Measurements from ENCODE around the gene SMYD3. TPM values are rescaled to one million over a fixed set of nuclear protein-coding genes. Genes with fewer than 3 reads are reported as not detected.

The SMYD3 gene
- total RNA-seq, 2 experiments from 2014 or later: 17.1 TPM

DNA sequence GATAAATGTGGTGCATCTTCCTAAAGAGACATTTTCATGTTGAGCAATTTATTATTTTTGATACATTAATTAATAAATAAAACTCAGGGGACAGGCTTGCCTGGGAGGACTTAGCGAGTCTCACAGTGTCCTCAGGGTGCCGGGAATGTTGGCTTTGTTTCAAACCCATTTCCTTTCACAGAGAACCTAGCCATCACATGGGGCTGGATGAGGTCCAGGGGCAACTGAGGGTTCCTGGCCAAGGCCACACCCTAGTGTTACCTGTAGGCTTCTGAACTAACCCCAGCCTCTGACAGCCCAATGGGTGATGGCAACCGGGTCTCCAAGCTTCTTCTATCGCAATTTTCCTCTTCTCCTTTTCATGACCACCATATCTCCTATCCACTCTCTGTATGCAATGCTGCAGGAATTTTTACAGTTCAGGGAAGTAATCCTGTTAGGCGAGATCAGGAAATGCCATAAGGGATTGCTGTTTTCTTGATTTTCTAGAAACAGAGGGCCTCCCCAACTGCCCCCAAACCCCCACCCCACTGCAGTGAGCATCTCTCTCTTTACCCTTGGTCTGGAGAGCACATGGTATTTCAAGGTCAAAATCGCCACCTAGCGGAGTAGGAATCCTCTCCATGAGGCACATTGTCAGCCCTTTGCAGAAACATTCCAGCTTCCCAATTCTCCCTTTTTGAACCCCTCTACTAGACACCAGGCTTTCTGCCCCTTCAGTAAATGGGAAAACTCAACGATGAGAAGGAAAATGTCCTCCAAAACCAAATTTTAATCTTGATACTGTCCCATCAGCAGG lies 22.1 kb upstream of the SMYD3 start:
- H3K4me3 Mint-ChIP-seq: no peak overlapping the region
- peaks cover 7% of the 10 kb centered on the region for H3K36me3 Mint-ChIP-seq (ENCODE audit: low read depth)
- ChIA-PET CTCF (interaction anchor here (0.6 kb wide), 1 partner anchor 1380 kb away, joined by 3 read pairs; no protein-coding TSS in a partner anchor), POLR2A (no interaction called here)
- no peak overlapping the region for H3K27ac Mint-ChIP-seq
- peaks cover 9% of the 10 kb centered on the region for H3K4me1 Mint-ChIP-seq
- H3K9me3 Mint-ChIP-seq: peaks cover 21% of the 10 kb centered on the region
- no peaks in the 10 kb centered on the region for H3K27me3 Mint-ChIP-seq
- DNase-seq: no peak

DNA sequence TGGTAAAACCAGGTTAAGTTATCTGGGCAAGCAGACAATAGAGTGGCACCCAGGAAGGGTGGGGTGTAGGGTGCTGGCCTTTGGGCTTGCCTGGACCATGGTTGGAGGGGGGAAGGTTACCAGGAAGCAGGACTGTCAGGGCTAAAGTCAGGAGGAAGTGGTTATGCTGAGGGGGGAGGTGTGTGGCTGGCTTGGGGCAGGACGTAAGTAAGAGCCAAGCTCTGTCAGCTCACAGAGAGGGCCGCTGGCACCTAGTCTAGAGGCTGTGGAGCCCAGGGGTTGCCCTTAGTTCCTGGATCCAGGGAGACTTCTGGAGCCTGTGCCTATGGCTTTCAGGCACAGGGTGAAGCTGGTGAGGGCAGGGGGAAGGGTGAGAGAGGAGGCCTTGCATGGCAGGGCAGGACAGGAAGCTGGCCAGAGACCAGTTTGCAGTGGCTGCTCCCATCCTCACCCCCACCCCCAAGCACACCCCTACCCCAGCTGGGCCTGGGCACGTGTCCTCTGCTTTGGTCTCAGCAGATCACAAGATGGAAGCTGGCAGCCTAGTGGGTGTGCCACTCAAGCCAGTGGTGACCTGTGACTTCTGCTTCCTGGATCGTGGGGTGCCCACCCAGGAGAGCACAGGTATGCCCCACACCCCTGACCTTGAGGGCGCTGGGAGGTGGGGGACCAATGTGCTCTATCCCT lies 20.5 kb upstream of the SMYD3 start:
- POLR2A ChIA-PET: no interaction called here
- DNase-seq: no peak
- Mint-ChIP-seq H3K4me1 (peaks cover 9% of the 10 kb centered on the region), H3K36me3 (ENCODE audit: low read depth) (peaks cover 7% of the 10 kb centered on the region), H3K9me3 (peaks cover 21% of the 10 kb centered on the region), H3K27ac (peak overlapping the region; percentile 43), H3K4me3 (no peak overlapping the region), H3K27me3 (no peaks in the 10 kb centered on the region)
- CTCF ChIA-PET: no interaction called here

GRCh38 chr1:246526915-246527314 lies 19.8 kb upstream of the SMYD3 start:
- ChIA-PET POLR2A (no interaction called here), CTCF (no interaction called here)
- no peak overlapping the region for H3K4me3 Mint-ChIP-seq
- H3K9me3 Mint-ChIP-seq: peaks cover 19% of the 10 kb centered on the region
- H3K27me3 Mint-ChIP-seq: no peaks in the 10 kb centered on the region
- DNase-seq: no peak
- H3K4me1 Mint-ChIP-seq: peaks cover 9% of the 10 kb centered on the region
- no peak overlapping the region for H3K27ac Mint-ChIP-seq
- H3K36me3 Mint-ChIP-seq (ENCODE audit: low read depth): peaks cover 7% of the 10 kb centered on the region

- Mint-ChIP-seq H3K36me3 (ENCODE audit: low read depth) (peaks cover 7% of the 10 kb centered on the region), H3K4me3 (no peak overlapping the region), H3K9me3 (peaks cover 18% of the 10 kb centered on the region), H3K4me1 (peaks cover 9% of the 10 kb centered on the region), H3K27me3 (no peaks in the 10 kb centered on the region), H3K27ac (no peak overlapping the region)
- ChIA-PET POLR2A (no interaction called here), CTCF (no interaction called here)
- no peak for DNase-seq
Observed at GRCh38 chr1:246526380-246526779, 19.3 kb upstream of the SMYD3 start.

DNA sequence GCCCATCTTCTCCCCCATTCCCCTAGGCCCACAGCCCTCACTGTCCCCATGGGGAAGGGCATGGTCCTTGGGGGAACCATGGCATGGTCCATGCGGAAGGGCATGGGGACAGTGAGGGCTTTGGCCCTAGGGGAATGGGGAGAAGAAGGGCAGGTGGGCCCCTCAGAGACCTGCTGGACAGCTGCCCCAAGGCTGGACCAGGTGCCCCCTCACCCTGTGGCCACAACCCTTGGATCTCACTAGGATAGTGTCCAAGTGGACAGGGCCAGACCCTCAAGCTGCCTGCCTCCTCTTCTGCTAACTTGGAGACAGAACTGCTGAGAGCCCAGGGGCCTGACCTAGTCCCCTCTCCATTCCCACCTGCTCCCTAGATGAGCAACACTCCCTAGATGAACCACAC lies 12.4 kb upstream of the SMYD3 start:
- peaks cover under 1% of the 10 kb centered on the region for H3K4me1 Mint-ChIP-seq
- H3K9me3 Mint-ChIP-seq: peaks cover 25% of the 10 kb centered on the region
- ChIA-PET POLR2A (no interaction called here), CTCF (interaction anchor here (1.1 to 1.6 kb wide), 2 partner anchors 11 to 12 kb away, joined by 3 read pairs; no protein-coding TSS in a partner anchor)
- H3K27me3 Mint-ChIP-seq: no peaks in the 10 kb centered on the region
- no peaks in the 10 kb centered on the region for H3K36me3 Mint-ChIP-seq (ENCODE audit: low read depth)
- DNase-seq: no peak
- H3K4me3 Mint-ChIP-seq: no peak overlapping the region
- H3K27ac Mint-ChIP-seq: no peak overlapping the region

DNA sequence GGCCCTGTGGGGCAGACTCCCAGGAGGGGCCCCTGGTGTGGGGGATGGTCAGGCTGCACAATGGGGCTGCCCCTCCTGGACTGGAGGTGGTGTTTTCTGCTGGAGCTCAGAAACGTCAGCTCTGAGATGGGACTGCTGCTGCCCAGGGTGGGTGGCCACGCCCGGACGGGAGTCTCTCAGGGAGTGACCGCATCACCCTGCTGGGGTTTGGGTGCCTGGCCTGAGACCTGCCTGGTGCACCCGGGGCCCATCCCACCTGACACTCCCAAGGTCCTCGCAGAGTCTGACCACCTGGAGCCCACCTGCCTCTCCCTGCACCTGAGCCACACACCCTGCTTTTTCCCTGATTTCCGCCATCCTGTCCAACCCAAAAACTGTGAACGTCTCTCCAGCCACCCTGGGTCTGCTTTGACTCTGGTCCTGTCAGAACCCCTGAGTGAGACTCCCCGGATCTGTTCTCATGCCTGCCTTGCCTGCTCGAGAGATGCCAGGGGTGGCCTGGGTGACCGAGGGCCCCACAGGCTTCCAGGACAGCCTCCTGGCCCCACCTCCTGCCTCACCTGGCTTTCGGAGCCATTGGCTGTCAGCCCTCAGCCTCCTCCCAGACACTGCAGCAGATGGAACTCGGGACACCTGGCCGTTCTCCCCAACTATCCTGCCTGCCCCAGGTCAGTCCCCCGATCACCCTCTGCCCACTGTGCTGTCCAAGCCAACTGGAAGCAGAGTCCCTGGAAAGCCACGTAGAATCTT lies 11.6 kb upstream of the SMYD3 start:
- POLR2A ChIA-PET: no interaction called here
- Mint-ChIP-seq H3K9me3 (peaks cover 30% of the 10 kb centered on the region), H3K4me3 (no peak overlapping the region), H3K36me3 (ENCODE audit: low read depth) (no peaks in the 10 kb centered on the region), H3K27me3 (no peaks in the 10 kb centered on the region), H3K4me1 (peaks cover 5% of the 10 kb centered on the region), H3K27ac (no peak overlapping the region)
- no peak for DNase-seq
- CTCF ChIA-PET: interaction anchor here (1.1 to 1.6 kb wide), 3 partner anchors 10 to 18 kb away, joined by 3 read pairs; no protein-coding TSS in a partner anchor

GRCh38 chr1:246517391-246517790 lies 10.3 kb upstream of the SMYD3 start:
- Mint-ChIP-seq H3K27ac (no peak overlapping the region), H3K27me3 (no peaks in the 10 kb centered on the region), H3K36me3 (ENCODE audit: low read depth) (no peaks in the 10 kb centered on the region), H3K9me3 (peaks cover 30% of the 10 kb centered on the region), H3K4me1 (peaks cover 5% of the 10 kb centered on the region), H3K4me3 (no peak overlapping the region)
- ChIA-PET CTCF (interaction anchor here (1.1 kb wide), 1 partner anchor 19 kb away, joined by 3 read pairs; no protein-coding TSS in a partner anchor), POLR2A (no interaction called here)
- no peak for DNase-seq

DNA sequence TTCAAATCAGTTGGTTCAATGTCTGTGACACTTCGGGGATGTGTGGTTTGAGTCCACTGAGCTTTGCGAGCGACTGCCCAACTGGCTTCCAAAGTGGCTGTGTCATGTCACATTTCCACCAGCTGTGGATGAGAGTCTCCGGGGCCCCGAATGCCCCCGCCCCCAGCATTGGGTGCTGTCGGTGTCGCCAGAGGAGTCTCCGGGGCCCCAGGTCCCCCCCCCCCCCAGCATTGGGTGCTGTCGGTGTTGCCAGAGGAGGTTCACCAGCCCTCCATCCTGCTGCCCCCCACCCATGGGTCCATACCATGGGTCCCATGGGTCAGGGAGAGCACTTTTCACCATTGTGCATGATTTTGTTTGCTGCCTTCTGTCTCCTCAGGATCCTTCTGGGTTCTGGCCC lies 9.0 kb upstream of the SMYD3 start:
- no peak overlapping the region for H3K27ac Mint-ChIP-seq
- H3K4me1 Mint-ChIP-seq: peaks cover 5% of the 10 kb centered on the region
- ChIA-PET POLR2A (interaction anchor here (0.6 kb wide), 1 partner anchor 37 kb away, joined by 3 read pairs; no protein-coding TSS in a partner anchor), CTCF (interaction anchor here (0.9 kb wide), 1 partner anchor 10 kb away, joined by 3 read pairs; no protein-coding TSS in a partner anchor)
- H3K27me3 Mint-ChIP-seq: no peaks in the 10 kb centered on the region
- H3K36me3 Mint-ChIP-seq (ENCODE audit: low read depth): no peaks in the 10 kb centered on the region
- H3K9me3 Mint-ChIP-seq: peaks cover 26% of the 10 kb centered on the region
- no peak overlapping the region for H3K4me3 Mint-ChIP-seq
- DNase-seq: no peak

GRCh38 chr1:246515390-246516005 lies 8.4 kb upstream of the SMYD3 start:
- ChIA-PET POLR2A (interaction anchor here (0.6 kb wide), 1 partner anchor 38 kb away, joined by 3 read pairs; no protein-coding TSS in a partner anchor), CTCF (interaction anchor here (0.6 to 0.9 kb wide), 2 partner anchors 9 to 57 kb away, joined by 3 read pairs; no protein-coding TSS in a partner anchor)
- H3K9me3 Mint-ChIP-seq: peaks cover 26% of the 10 kb centered on the region
- H3K27ac Mint-ChIP-seq: no peak overlapping the region
- H3K27me3 Mint-ChIP-seq: no peaks in the 10 kb centered on the region
- H3K36me3 Mint-ChIP-seq (ENCODE audit: low read depth): no peaks in the 10 kb centered on the region
- no peak overlapping the region for H3K4me3 Mint-ChIP-seq
- no peak for DNase-seq
- peaks cover 5% of the 10 kb centered on the region for H3K4me1 Mint-ChIP-seq

DNA sequence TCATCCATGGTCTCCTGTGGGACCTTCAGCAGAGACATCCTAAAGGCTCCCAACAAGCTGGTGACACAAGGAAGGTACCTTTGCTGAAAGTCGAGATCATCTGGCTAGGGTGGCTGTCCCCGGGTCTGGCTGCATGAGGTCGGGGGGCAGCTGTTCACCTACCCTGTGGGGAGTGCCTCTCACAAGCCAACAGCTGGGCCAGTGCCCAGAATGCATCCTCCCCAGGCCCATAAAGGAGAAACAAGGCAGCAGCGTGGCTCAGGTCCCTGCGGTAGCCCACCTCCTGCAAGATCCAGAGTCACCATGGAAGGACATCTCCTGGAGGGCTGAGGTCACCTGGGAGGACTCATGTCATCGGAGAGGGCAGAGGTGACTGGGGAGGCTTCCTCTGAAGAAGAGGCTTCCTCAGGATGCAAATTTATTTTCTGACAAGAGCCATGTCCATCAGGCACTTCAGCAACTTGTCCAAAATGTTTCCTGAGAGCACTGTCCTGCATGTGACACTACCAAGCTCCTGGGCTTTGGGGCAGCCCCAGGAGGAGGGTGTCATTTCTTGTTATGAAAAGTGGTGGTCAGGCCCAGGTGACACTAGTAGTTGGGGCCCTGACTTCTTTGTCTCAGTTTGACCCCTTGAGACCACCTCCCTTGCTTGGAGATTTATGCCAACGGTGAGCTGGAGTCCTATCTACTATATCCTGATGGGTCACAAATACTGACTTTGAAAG lies 6.7 kb upstream of the SMYD3 start:
- ChIA-PET CTCF (interaction anchor here (1.0 kb wide), 1 partner anchor 17 kb away, joined by 4 read pairs; no protein-coding TSS in a partner anchor), POLR2A (no interaction called here)
- no peaks in the 10 kb centered on the region for H3K27me3 Mint-ChIP-seq

GRCh38 chr1:246513041-246513440 lies 6.0 kb upstream of the SMYD3 start:
- ChIA-PET POLR2A (no interaction called here), CTCF (no interaction called here)
- Mint-ChIP-seq H3K9me3 (peaks cover 18% of the 10 kb centered on the region), H3K27ac (no peak overlapping the region), H3K4me3 (no peak overlapping the region), H3K36me3 (ENCODE audit: low read depth) (no peaks in the 10 kb centered on the region), H3K27me3 (no peaks in the 10 kb centered on the region), H3K4me1 (peaks cover 5% of the 10 kb centered on the region)
- DNase-seq: no peak

More for the DNA sequence above, 6.7 kb upstream of the SMYD3 start:
- H3K4me3 Mint-ChIP-seq: no peak overlapping the region
- no peak overlapping the region for H3K27ac Mint-ChIP-seq
- peaks cover 20% of the 10 kb centered on the region for H3K9me3 Mint-ChIP-seq
- H3K4me1 Mint-ChIP-seq: peaks cover 5% of the 10 kb centered on the region
- no peaks in the 10 kb centered on the region for H3K36me3 Mint-ChIP-seq (ENCODE audit: low read depth)
- DNase-seq: no peak

DNA sequence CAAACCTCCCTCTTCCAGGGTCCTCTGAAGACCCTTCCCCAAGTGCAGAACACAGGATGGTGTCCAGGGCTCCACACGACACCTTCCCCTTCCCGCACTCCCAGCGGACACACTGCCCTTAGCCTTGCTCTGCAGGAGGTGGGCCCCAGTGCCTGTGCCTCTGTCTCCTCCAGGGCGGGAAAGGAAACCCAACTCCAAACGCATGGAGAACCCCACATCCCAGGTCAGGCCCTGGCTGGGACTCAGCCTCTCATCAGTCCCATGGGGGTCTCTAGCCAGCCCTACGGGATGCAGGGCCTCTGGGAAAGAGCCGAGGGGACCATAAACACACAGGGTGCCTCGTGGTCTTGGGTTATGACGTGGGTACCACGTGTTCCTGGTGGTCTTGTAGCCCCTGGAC lies 5.6 kb upstream of the SMYD3 start:
- no peak overlapping the region for H3K27ac Mint-ChIP-seq
- no peak for DNase-seq
- CTCF ChIA-PET: no interaction called here

More for the DNA sequence above, 5.6 kb upstream of the SMYD3 start:
- Mint-ChIP-seq H3K9me3 (peaks cover 18% of the 10 kb centered on the region), H3K4me3 (no peak overlapping the region), H3K4me1 (peaks cover 9% of the 10 kb centered on the region), H3K27me3 (no peaks in the 10 kb centered on the region), H3K36me3 (ENCODE audit: low read depth) (no peaks in the 10 kb centered on the region)
- POLR2A ChIA-PET: no interaction called here

All from activated CD4-positive, alpha-beta T cell treated with anti-CD3 and anti-CD28 coated beads, Interleukin-2, amount 10 ng/mL, durations not matched to agents 7 days and 5 days (primary cell).